Spleen (tissue), 11 donors: ENCODE data around the gene PDE4B. TPM values are rescaled to one million over a fixed set of nuclear protein-coding genes. Genes with fewer than 3 reads are reported as not detected.
"Not testable (repeated sequence)": the region's sequence is repeated elsewhere in the genome, so short reads cannot be mapped to it uniquely, and the experiment has no call there.

Experiments used
- DNase-seq: peaks from one replicate; pipeline ENCODE4 v3.0.0-alpha.2; 2020
- H3K27ac ChIP-seq, 8 donors: fragments of 200-600 bp; sonication (generic) in 7 of 8; 1 replicate in 4 of 8; 2 replicates in 4 of 8; pipeline versions ENCODE4 v1.5.0 to v1.8.0; 2016 to 2021; ENCODE audit warnings: inconsistent platforms in 4 of 8, mild to moderate bottlenecking in 4 of 8, moderate library complexity in 1 of 8
- H3K27me3 ChIP-seq, 7 donors: fragments of 200-600 bp; sonication (generic) in 6 of 7; replicated peaks in 1 of 7; 1 replicate in 4 of 7; 2 replicates in 3 of 7; pipeline versions ENCODE4 v1.5.0 to v1.8.0; 2016 to 2021; ENCODE audit warnings: inconsistent platforms in 3 of 7, mild to moderate bottlenecking in 1 of 7
- H3K36me3 ChIP-seq, 6 donors: fragments of 200-600 bp; sonication (generic) in 5 of 6; 1 replicate in 4 of 6; 2 replicates in 2 of 6; pipeline versions ENCODE4 v1.5.0 to v1.8.0; 2016 to 2021; ENCODE audit warnings: inconsistent platforms in 2 of 6
- H3K4me1 ChIP-seq, 6 donors: fragments of 200-600 bp; sonication (generic) in 5 of 6; 1 replicate in 3 of 6; 2 replicates in 3 of 6; pipeline versions ENCODE4 v1.5.0 to v1.8.0; 2016 to 2021; ENCODE audit warnings: inconsistent platforms in 3 of 6
- H3K4me3 ChIP-seq, 8 donors: fragments of 200-600 bp; sonication (generic) in 7 of 8; 1 replicate in 4 of 8; 2 replicates in 4 of 8; pipeline versions ENCODE4 v1.5.0 to v1.8.0; 2016 to 2021; ENCODE audit warnings: inconsistent platforms in 4 of 8, mild to moderate bottlenecking in 4 of 8, moderate library complexity in 2 of 8
- H3K9me3 ChIP-seq, 8 donors: fragments of 200-600 bp; sonication (generic) in 7 of 8; 1 replicate in 4 of 8; 2 replicates in 4 of 8; pipeline versions ENCODE4 v1.5.0 to v1.8.0; 2016 to 2021; ENCODE audit warnings: inconsistent platforms in 4 of 8
- CTCF ChIP-seq, 11 experiments: fragments of 200-600 bp in 7 of 11; fragments of 450-650 bp in 4 of 11; sonication (generic) in 4 of 11; IDR thresholded peaks in 8 of 11; conservative IDR thresholded peaks in 3 of 11; 1 replicate in 7 of 11; 2 replicates in 4 of 11; pipeline versions ENCODE4 v1.4.0 to v1.8.0; 2016 to 2021; ENCODE audit warnings: antibody characterized with exemption in 11 of 11, inconsistent platforms in 4 of 11, mild to moderate bottlenecking in 1 of 11
- POLR2A ChIP-seq, 3 donors: fragments of 450-650 bp; IDR thresholded peaks; one replicate each; pipeline ENCODE4 v1.5.1; 2017; ENCODE audit warnings: antibody characterized with exemption in 3 of 3, mild to moderate bottlenecking in 1 of 3
- POLR2AphosphoS5 ChIP-seq, 3 donors: sonication (generic); formaldehyde crosslinking; IDR thresholded peaks; one replicate each; pipeline ENCODE4 v1.5.1; 2017; ENCODE audit warnings: antibody characterized with exemption in 3 of 3
- WGBS, 5 donors: extraction: QIAGEN DNeasy Blood & Tissue Kit in 3 of 5; methylation state at CpG; one replicate each; pipeline versions ENCODE4 v1.1.5 to v1.1.7; 2013 to 2018; 5-methylcytosine and 5-hydroxymethylcytosine counted together
- intact Hi-C: fragments of 100-400 bp; cut with DNase I; formaldehyde crosslinking; loops from one replicate; pipeline ENCODE4 v1.15.0; 2023; ENCODE audit warnings: low total_unique reads
- polyA plus RNA-seq, 3 donors: library from polyadenylated mRNA; stranded (reverse); fragments of 200-250 nt; gene quantifications; one replicate each; pipeline ENCODE4 v1.2.1, GENCODE V29; 2013
- total RNA-seq, 7 donors: library from RNA; depleted of rRNA in 3 of 7; stranded (reverse); fragments of >200 nt in 3 of 7; fragmentation: NEBNext Ultra II Directional in 4 of 7; extraction: Animal tissue kit (Norgen Biotek cat#: 25700) in 4 of 7; gene quantifications; one replicate each; pipeline versions ENCODE4 v1.1.0 to v1.2.1, GENCODE V29; 2016 to 2021
- donor health status: healthy with polysubstance abuse.
- donor health status: DM: no; HTN: no; CAD: no; lungs with moderate emphysema.
- donor health status: DM: no; HTN: no; CAD: no.
- donor health status: Bipolar disorder and iron deficiency.
- donor health status: healthy.
- donor health status: DM: no; HTN: no; CAD: no.
- donor health status: DM: yes; HTN: yes; CAD: no.

PDE4B gene
- total and polyA plus RNA-seq, 10 donors, result 12.6 to 88.2 (median 51.9) TPM

GRCh38 chr1:65844821-65845534 is 52.3 kb downstream of the PDE4B start:
- TF ChIP-seq POLR2AphosphoS5 (IDR thresholded peaks at IDR 0.05) (no peak), POLR2A (IDR thresholded peaks at IDR 0.05) (no peak), CTCF (IDR thresholded peaks at IDR 0.05 in 8 of 11, conservative IDR thresholded peaks at IDR 0.05 in 3 of 11) (no peak)
- H3K27ac ChIP-seq, result no peak overlapping the region
- no peaks in the 10 kb centered on the region for H3K27me3 ChIP-seq
- H3K4me3 ChIP-seq, result no peak overlapping the region
- peaks cover 0 to 18% (median 17%) of the 10 kb centered on the region in 8 donors for H3K9me3 ChIP-seq
- intact Hi-C loops, result no loop called here
- 69 to 89% (median 85%) methylated on average over 3 of the region's 3 CpGs for WGBS, 5 donors
- no peaks in the 10 kb centered on the region for H3K4me1 ChIP-seq
- H3K36me3 ChIP-seq, result no peaks in the 10 kb centered on the region
- no peak for DNase-seq

DNA sequence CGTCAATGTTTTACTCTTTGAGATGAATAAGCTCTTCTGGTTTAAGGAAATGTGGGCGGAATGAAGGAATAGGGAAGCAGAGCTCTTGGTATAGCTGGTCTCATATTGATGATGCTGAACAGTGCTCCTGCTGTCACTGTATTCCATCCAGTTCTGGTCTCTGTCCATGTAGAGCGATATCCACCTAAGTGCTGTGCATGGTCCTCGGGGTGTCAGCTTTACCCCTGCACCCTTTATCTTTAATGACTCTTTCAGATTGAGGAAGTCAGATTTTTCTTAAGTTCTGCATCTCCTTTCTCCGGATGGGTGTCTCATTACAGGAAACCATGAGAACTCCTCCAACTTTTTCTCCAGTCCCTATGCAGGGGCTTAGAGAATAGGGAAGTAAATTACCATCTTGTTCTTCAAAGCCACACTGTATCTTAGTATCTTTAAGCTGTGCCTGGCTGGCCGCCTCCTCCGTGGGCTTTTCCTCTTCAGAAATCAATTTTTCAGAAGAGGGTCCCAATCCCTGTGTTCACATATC is 52.9 kb downstream of the PDE4B start:
- no peak overlapping the region for H3K4me3 ChIP-seq
- intact Hi-C loops, result no loop called here
- no peaks in the 10 kb centered on the region for H3K27me3 ChIP-seq
- H3K27ac ChIP-seq, result no peak overlapping the region
- 74 to 87% (median 78%) methylated on average over 7 of the region's 7 CpGs for WGBS, 5 donors
- no peaks in the 10 kb centered on the region for H3K36me3 ChIP-seq
- H3K9me3 ChIP-seq, result peaks cover 0 to 24% (median 18%) of the 10 kb centered on the region in 8 donors
- no peak for TF ChIP-seq POLR2A (IDR thresholded peaks at IDR 0.05)
- no peak for TF ChIP-seq CTCF (IDR thresholded peaks at IDR 0.05 in 8 of 11, conservative IDR thresholded peaks at IDR 0.05 in 3 of 11)
- no peak for TF ChIP-seq POLR2AphosphoS5 (IDR thresholded peaks at IDR 0.05)
- no peak for DNase-seq
- no peaks in the 10 kb centered on the region for H3K4me1 ChIP-seq

GRCh38 chr1:65846866-65847265 is 54.2 kb downstream of the PDE4B start:
- H3K27me3 ChIP-seq, result no peaks in the 10 kb centered on the region
- H3K4me1 ChIP-seq, result no peaks in the 10 kb centered on the region
- H3K36me3 ChIP-seq, result no peaks in the 10 kb centered on the region
- no peak overlapping the region for H3K27ac ChIP-seq
- no peak overlapping the region for H3K4me3 ChIP-seq
- intact Hi-C loops, result no loop called here
- no peak for DNase-seq
- peaks cover 0 to 28% (median 18%) of the 10 kb centered on the region in 8 donors for H3K9me3 ChIP-seq
- no peak for TF ChIP-seq CTCF (IDR thresholded peaks at IDR 0.05 in 8 of 11, conservative IDR thresholded peaks at IDR 0.05 in 3 of 11)
- no peak for TF ChIP-seq POLR2AphosphoS5 (IDR thresholded peaks at IDR 0.05)
- TF ChIP-seq POLR2A (IDR thresholded peaks at IDR 0.05), result no peak

GRCh38 chr1:65850281-65850680 is 57.6 kb downstream of the PDE4B start:
- Histone ChIP-seq H3K27me3 (no peaks in the 10 kb centered on the region), H3K27ac (no peak overlapping the region), H3K9me3 (peaks cover 0 to 41% (median 24%) of the 10 kb centered on the region in 8 donors), H3K4me1 (no peaks in the 10 kb centered on the region), H3K4me3 (no peak overlapping the region), H3K36me3 (no peaks in the 10 kb centered on the region)
- no peak for DNase-seq
- intact Hi-C loops, result no loop called here
- 71 to 91% (median 81%) methylated on average over 2 of the region's 2 CpGs for WGBS, 5 donors
- no peak for TF ChIP-seq POLR2A (IDR thresholded peaks at IDR 0.05)
- TF ChIP-seq POLR2AphosphoS5 (IDR thresholded peaks at IDR 0.05), result no peak
- no peak for TF ChIP-seq CTCF (IDR thresholded peaks at IDR 0.05 in 8 of 11, conservative IDR thresholded peaks at IDR 0.05 in 3 of 11)

- H3K27ac ChIP-seq, DNase-seq, intact Hi-C loops, H3K4me1 ChIP-seq, H3K36me3 ChIP-seq, H3K4me3 ChIP-seq, H3K27me3 ChIP-seq: not testable (repeated sequence)
- 79 to 90% (median 88%) methylated on average over 3 of the region's 3 CpGs for WGBS, 5 donors
- H3K9me3 ChIP-seq, result peaks cover 0 to 24% (median 10%) of the 10 kb centered on the region in 8 donors
Measured at GRCh38 chr1:65856591-65856990, 63.9 kb downstream of the PDE4B start.
